GM06990 (cell line): ENCODE measurements around the gene ZNF154.

Experiments used
- DNase-seq: peaks from one replicate; pipeline ENCODE4 v3.0.0-alpha.2; 2011; ENCODE audit not compliant: insufficient read length; ENCODE audit errors: extremely low read depth
- H3K27me3 ChIP-seq: replicated peaks from 2 replicates; pipeline ENCODE4 v1.6.0; 2011; ENCODE audit warnings: low read length; ENCODE audit not compliant: control insufficient read depth, insufficient read depth
- H3K36me3 ChIP-seq: 2 replicates; pipeline ENCODE4 v1.5.1; 2011; ENCODE audit warnings: low read length; ENCODE audit not compliant: control insufficient read depth, insufficient read depth
- H3K4me3 ChIP-seq: replicated peaks from 2 replicates; pipeline ENCODE4 v1.5.1; 2011; ENCODE audit warnings: low read depth, mild to moderate bottlenecking, control low read depth, low read length
- CTCF ChIP-seq: IDR thresholded peaks from 2 replicates; pipeline ENCODE4 v1.5.1; 2011; ENCODE audit warnings: low read length, control low read depth, mild to moderate bottlenecking, inconsistent platforms; ENCODE audit not compliant: insufficient read depth, poor library complexity, severe bottlenecking

The ZNF154 gene

GRCh38 chr19:57708641-57709361 lies at the start of gene ZNF154:
Gene ZNF154, minus strand, starts transcription at chr19:57709204. Its CDS starts 233 bp downstream, at chr19:57708971.
- peak within 1 kb of the TSS; percentile 55 for H3K4me3 ChIP-seq
- peak; percentile 19 for DNase-seq
- TF ChIP-seq CTCF = no peak
- no peaks in the 10 kb centered on the region for H3K27me3 ChIP-seq
- no peaks in the 10 kb centered on the region; the same call in 1 of the 2 replicates for H3K36me3 ChIP-seq

- TF ChIP-seq CTCF = no peak
- no peaks in the 10 kb centered on the region for H3K27me3 ChIP-seq
- H3K36me3 ChIP-seq = peaks cover 30% of the 10 kb centered on the region
- DNase-seq = no peak
- no peak overlapping the region for H3K4me3 ChIP-seq
These were observed 48.9 kb upstream of the ZNF154 start for GRCh38 chr19:57757941-57758340.

GRCh38 chr19:57755031-57755430 lies 46.0 kb upstream of the ZNF154 start:
- Histone ChIP-seq H3K36me3 (peaks cover 44% of the 10 kb centered on the region), H3K4me3 (no peak overlapping the region), H3K27me3 (no peaks in the 10 kb centered on the region)
- no peak for DNase-seq
- no peak for TF ChIP-seq CTCF

DNA sequence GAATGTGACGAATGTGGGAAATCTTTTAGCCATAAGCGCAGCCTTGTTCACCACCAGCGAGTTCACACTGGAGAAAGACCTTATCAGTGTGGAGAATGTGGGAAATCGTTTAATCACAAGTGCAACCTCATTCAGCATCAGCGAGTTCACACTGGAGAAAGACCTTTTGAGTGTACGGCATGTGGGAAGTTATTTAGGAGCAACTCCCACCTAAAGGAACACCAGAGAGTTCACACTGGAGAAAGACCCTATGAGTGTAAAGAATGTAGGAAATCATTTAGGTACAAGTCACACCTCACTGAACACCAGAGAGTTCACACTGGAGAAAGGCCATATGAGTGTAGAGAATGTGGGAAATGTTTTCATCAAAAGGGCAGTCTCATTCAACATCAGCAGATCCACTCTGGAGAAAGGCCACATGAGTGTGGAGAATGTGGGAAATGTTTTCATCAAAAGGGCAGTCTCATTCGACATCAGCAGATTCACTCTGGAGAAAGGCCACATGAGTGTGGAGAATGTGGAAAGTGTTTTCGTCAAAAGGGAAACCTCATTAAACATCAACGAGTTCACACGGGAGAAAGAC lies 45.2 kb upstream of the ZNF154 start:
- DNase-seq = no peak
- Histone ChIP-seq H3K27me3 (no peaks in the 10 kb centered on the region), H3K4me3 (no peak overlapping the region), H3K36me3 (peaks cover 37% of the 10 kb centered on the region)
- no peak for TF ChIP-seq CTCF

- TF ChIP-seq CTCF = no peak
- no peak for DNase-seq
- Histone ChIP-seq H3K36me3 (peaks cover 19% of the 10 kb centered on the region), H3K27me3 (no peaks in the 10 kb centered on the region), H3K4me3 (peak overlapping the region; percentile 74)
These were observed 39.0 kb upstream of the ZNF154 start for GRCh38 chr19:57748029-57748428.

DNA sequence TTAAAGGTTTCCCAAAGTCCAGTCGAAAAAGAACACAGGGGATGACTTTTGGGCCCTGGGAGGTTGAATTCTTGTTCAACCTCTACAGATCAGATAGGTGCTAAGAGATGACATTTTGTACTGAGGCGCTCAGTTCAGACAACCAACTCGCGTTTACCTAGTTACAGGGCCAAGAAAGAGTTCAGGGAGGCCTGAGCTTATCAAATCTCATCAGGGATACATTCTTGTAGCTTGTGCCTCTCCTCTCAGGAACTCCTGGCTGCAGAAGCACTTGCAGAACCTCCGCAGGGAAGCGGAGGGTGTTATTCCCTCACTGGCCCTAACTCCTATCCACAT lies 38.4 kb upstream of the ZNF154 start:
- Histone ChIP-seq H3K4me3 (peak overlapping the region; percentile 74), H3K36me3 (peaks cover 13% of the 10 kb centered on the region), H3K27me3 (no peaks in the 10 kb centered on the region)
- TF ChIP-seq CTCF = no peak
- no peak for DNase-seq
